Measurements from ENCODE around the gene PPM1E.
"Not testable (repeated sequence)": the region's sequence is repeated elsewhere in the genome, so short reads cannot be mapped to it uniquely, and the experiment has no call there.

Gene PPM1E

GRCh38 chr17:58913971-58914769 is 158.5 kb downstream of the PPM1E start:
- H3K9me3 ChIP-seq (ENCODE audit: control insufficient read depth, insufficient read depth, low read length), result peaks cover 23% of the 10 kb centered on the region
- peaks cover 11% of the 10 kb centered on the region; the same call in 1 of the 2 replicates for H3K4me1 ChIP-seq (ENCODE audit: insufficient read depth, low read length)
- no peak overlapping the region for H3K9ac ChIP-seq (ENCODE audit: low read depth, low read length)
- no peaks in the 10 kb centered on the region for H3K36me3 ChIP-seq (ENCODE audit: insufficient read depth, low read length)

GRCh38 chr17:58917228-58917627 is 161.6 kb downstream of the PPM1E start:
- H3K36me3 ChIP-seq (ENCODE audit: insufficient read depth, low read length), result no peaks in the 10 kb centered on the region
- no peak overlapping the region for H3K9ac ChIP-seq (ENCODE audit: low read depth, low read length)
- H3K9me3 ChIP-seq (ENCODE audit: control insufficient read depth, insufficient read depth, low read length), result peaks cover 5% of the 10 kb centered on the region; the same call in 1 of the 2 replicates
- H3K4me1 ChIP-seq (ENCODE audit: insufficient read depth, low read length), result peaks cover 11% of the 10 kb centered on the region; the same call in 1 of the 2 replicates

GRCh38 chr17:58918072-58918471 is 162.4 kb downstream of the PPM1E start:
- Histone ChIP-seq H3K36me3 (ENCODE audit: insufficient read depth, low read length) (no peaks in the 10 kb centered on the region), H3K9me3 (ENCODE audit: control insufficient read depth, insufficient read depth, low read length) (no peaks in the 10 kb centered on the region), H3K9ac (ENCODE audit: low read depth, low read length) (no peak overlapping the region), H3K4me1 (ENCODE audit: insufficient read depth, low read length) (peaks cover 11% of the 10 kb centered on the region; the same call in 1 of the 2 replicates)

GRCh38 chr17:58918884-58919283 is 163.2 kb downstream of the PPM1E start:
- H3K9ac ChIP-seq (ENCODE audit: low read depth, low read length), result no peak overlapping the region
- no peaks in the 10 kb centered on the region for H3K9me3 ChIP-seq (ENCODE audit: control insufficient read depth, insufficient read depth, low read length)
- H3K36me3 ChIP-seq (ENCODE audit: insufficient read depth, low read length), result no peaks in the 10 kb centered on the region
- peaks cover 11% of the 10 kb centered on the region; the same call in 1 of the 2 replicates for H3K4me1 ChIP-seq (ENCODE audit: insufficient read depth, low read length)

GRCh38 chr17:58920773-58921172 is 165.1 kb downstream of the PPM1E start:
- Histone ChIP-seq H3K9ac (ENCODE audit: low read depth, low read length) (no peak overlapping the region), H3K4me1 (ENCODE audit: insufficient read depth, low read length) (peaks cover 11% of the 10 kb centered on the region; the same call in 1 of the 2 replicates), H3K9me3 (ENCODE audit: control insufficient read depth, insufficient read depth, low read length) (no peaks in the 10 kb centered on the region), H3K36me3 (ENCODE audit: insufficient read depth, low read length) (no peaks in the 10 kb centered on the region)

- Histone ChIP-seq H3K9ac (ENCODE audit: low read depth, low read length) (no peak overlapping the region), H3K9me3 (ENCODE audit: control insufficient read depth, insufficient read depth, low read length) (no peaks in the 10 kb centered on the region; the same call in 1 of the 2 replicates), H3K36me3 (ENCODE audit: insufficient read depth, low read length) (no peaks in the 10 kb centered on the region), H3K4me1 (ENCODE audit: insufficient read depth, low read length) (no peaks in the 10 kb centered on the region)
Measured at GRCh38 chr17:58932956-58933355, 177.3 kb downstream of the PPM1E start.

GRCh38 chr17:58936295-58936694 is 180.6 kb downstream of the PPM1E start:
- no peaks in the 10 kb centered on the region for H3K4me1 ChIP-seq (ENCODE audit: insufficient read depth, low read length)
- no peaks in the 10 kb centered on the region; the same call in 1 of the 2 replicates for H3K9me3 ChIP-seq (ENCODE audit: control insufficient read depth, insufficient read depth, low read length)
- no peaks in the 10 kb centered on the region for H3K36me3 ChIP-seq (ENCODE audit: insufficient read depth, low read length)
- H3K9ac ChIP-seq (ENCODE audit: low read depth, low read length), result no peak overlapping the region

- H3K9me3 ChIP-seq (ENCODE audit: control insufficient read depth, insufficient read depth, low read length), result no peaks in the 10 kb centered on the region; the same call in 1 of the 2 replicates
- H3K9ac ChIP-seq (ENCODE audit: low read depth, low read length), result no peak overlapping the region
- H3K4me1 ChIP-seq (ENCODE audit: insufficient read depth, low read length), result no peaks in the 10 kb centered on the region
- H3K36me3 ChIP-seq (ENCODE audit: insufficient read depth, low read length), result no peaks in the 10 kb centered on the region
Measured at GRCh38 chr17:58944166-58944565, 188.5 kb downstream of the PPM1E start.

GRCh38 chr17:58947411-58947810 is 191.8 kb downstream of the PPM1E start:
- Histone ChIP-seq H3K9me3 (ENCODE audit: control insufficient read depth, insufficient read depth, low read length) (peaks cover 3% of the 10 kb centered on the region), H3K4me1 (ENCODE audit: insufficient read depth, low read length) (no peaks in the 10 kb centered on the region), H3K9ac (ENCODE audit: low read depth, low read length) (no peak overlapping the region), H3K36me3 (ENCODE audit: insufficient read depth, low read length) (no peaks in the 10 kb centered on the region)

- Histone ChIP-seq H3K9me3 (ENCODE audit: control insufficient read depth, insufficient read depth, low read length) (peaks cover 3% of the 10 kb centered on the region), H3K36me3 (ENCODE audit: insufficient read depth, low read length) (no peaks in the 10 kb centered on the region), H3K9ac (ENCODE audit: low read depth, low read length) (no peak overlapping the region), H3K4me1 (ENCODE audit: insufficient read depth, low read length) (no peaks in the 10 kb centered on the region)
Measured at GRCh38 chr17:58947824-58948223, 192.2 kb downstream of the PPM1E start.

GRCh38 chr17:58954358-58954757 is 198.7 kb downstream of the PPM1E start:
- not testable (repeated sequence) for H3K36me3 ChIP-seq (ENCODE audit: insufficient read depth, low read length)

GRCh38 chr17:58956997-58957724 is 201.5 kb downstream of the PPM1E start:
- H3K4me1 ChIP-seq (ENCODE audit: insufficient read depth, low read length), result peaks cover 3% of the 10 kb centered on the region; the same call in 1 of the 2 replicates
- H3K9me3 ChIP-seq (ENCODE audit: control insufficient read depth, insufficient read depth, low read length), result no peaks in the 10 kb centered on the region
- no peak overlapping the region for H3K9ac ChIP-seq (ENCODE audit: low read depth, low read length)
- H3K36me3 ChIP-seq (ENCODE audit: insufficient read depth, low read length), result no peaks in the 10 kb centered on the region; the same call in 1 of the 2 replicates

More at GRCh38 chr17:58954358-58954757, 198.7 kb downstream of the PPM1E start:
- H3K9ac ChIP-seq (ENCODE audit: low read depth, low read length); H3K4me1 ChIP-seq (ENCODE audit: insufficient read depth, low read length); H3K9me3 ChIP-seq (ENCODE audit: control insufficient read depth, insufficient read depth, low read length): not testable (repeated sequence)

- H3K4me1 ChIP-seq (ENCODE audit: insufficient read depth, low read length); H3K9ac ChIP-seq (ENCODE audit: low read depth, low read length); H3K9me3 ChIP-seq (ENCODE audit: control insufficient read depth, insufficient read depth, low read length); H3K36me3 ChIP-seq (ENCODE audit: insufficient read depth, low read length): not testable (repeated sequence)
Measured at GRCh38 chr17:58957725-58958073, 202.0 kb downstream of the PPM1E start.

- H3K4me1 ChIP-seq (ENCODE audit: insufficient read depth, low read length), result peaks cover 3% of the 10 kb centered on the region; the same call in 1 of the 2 replicates
- no peaks in the 10 kb centered on the region; the same call in 1 of the 2 replicates for H3K36me3 ChIP-seq (ENCODE audit: insufficient read depth, low read length)
- H3K9ac ChIP-seq (ENCODE audit: low read depth, low read length), result no peak overlapping the region
- no peaks in the 10 kb centered on the region for H3K9me3 ChIP-seq (ENCODE audit: control insufficient read depth, insufficient read depth, low read length)
Measured at GRCh38 chr17:58960068-58960467, 204.4 kb downstream of the PPM1E start.

GRCh38 chr17:58965221-58965620 is 209.6 kb downstream of the PPM1E start:
- Histone ChIP-seq H3K36me3 (ENCODE audit: insufficient read depth, low read length) (no peaks in the 10 kb centered on the region), H3K9me3 (ENCODE audit: control insufficient read depth, insufficient read depth, low read length) (no peaks in the 10 kb centered on the region), H3K4me1 (ENCODE audit: insufficient read depth, low read length) (peaks cover 23% of the 10 kb centered on the region), H3K9ac (ENCODE audit: low read depth, low read length) (no peak overlapping the region)
